HepG2 (cell line): ENCODE results near the gene EPB41L1. TPM values are rescaled to one million over a fixed set of nuclear protein-coding genes. Genes with fewer than 3 reads are reported as not detected.

Experiments
- E2F1 ChIP-seq: sonication (generic); formaldehyde crosslinking; IDR thresholded peaks from 2 replicates; pipeline ENCODE4 v1.5.0; 2020; ENCODE audit warnings: missing genetic modification reagents
- FLYWCH1 ChIP-seq: sonication (generic); formaldehyde crosslinking; IDR thresholded peaks from 2 replicates; pipeline ENCODE4 v1.8.1; 2023; ENCODE audit warnings: mild to moderate bottlenecking, missing genetic modification reagents
- HMG20A ChIP-seq: IDR thresholded peaks from 2 replicates; pipeline ENCODE4 v1.6.1; 2016; ENCODE audit warnings: borderline replicate concordance
- HOXA5 ChIP-seq: sonication (generic); formaldehyde crosslinking; IDR thresholded peaks from 2 replicates; pipeline ENCODE4 v1.4.0; 2020; ENCODE audit warnings: missing genetic modification reagents
- RCOR2 ChIP-seq: IDR thresholded peaks from 2 replicates; pipeline ENCODE4 v1.6.1; 2016; ENCODE audit warnings: missing biosample characterization, missing genetic modification reagents
- RFX5 ChIP-seq: IDR thresholded peaks from 2 replicates; pipeline ENCODE4 v1.6.1; 2011; ENCODE audit warnings: low read depth, low read length, improper control_type of control experiment
- THAP11 ChIP-seq: IDR thresholded peaks from 2 replicates; pipeline ENCODE4 v1.6.1; 2016; ENCODE audit warnings: missing biosample characterization, missing genetic modification reagents
- TRIM22 ChIP-seq: fragments of 450-650 bp; IDR thresholded peaks from 2 replicates; pipeline ENCODE4 v1.6.1; 2017
- WIZ ChIP-seq: sonication (generic); formaldehyde crosslinking; IDR thresholded peaks from 2 replicates; pipeline ENCODE4 v1.5.1; 2020; ENCODE audit warnings: mild to moderate bottlenecking, missing genetic modification reagents
- ZBTB7B ChIP-seq: sonication (generic); formaldehyde crosslinking; IDR thresholded peaks from 2 replicates; pipeline ENCODE4 v1.4.0; 2020; ENCODE audit warnings: missing genetic modification reagents
- ZHX2 ChIP-seq, 2 experiments: sonication (generic) in 1 of 2; formaldehyde crosslinking in 1 of 2; IDR thresholded peaks; 2 replicates each; pipeline versions ENCODE4 v1.6.1 to v1.9.0; 2014 to 2022; ENCODE audit warnings: antibody characterized with exemption in 1 of 2, borderline replicate concordance in 1 of 2, inconsistent platforms in 1 of 2, low read depth in 1 of 2, missing genetic modification reagents in 1 of 2
- ZNF318 ChIP-seq: sonication (generic); formaldehyde crosslinking; IDR thresholded peaks from 2 replicates; pipeline ENCODE4 v1.4.0; 2020; ENCODE audit warnings: mild to moderate bottlenecking, missing genetic modification reagents
- polyA plus RNA-seq, 8 experiments: library from polyadenylated mRNA; depleted of rRNA in 3 of 8; stranded (reverse) in 7 of 8; unstranded in 1 of 8; fragments of >200 nt; fragmentation: Illumina TruSeq in 4 of 8; extraction: Trizol in 4 of 8; gene quantifications; 2 replicates each; pipeline versions ENCODE4 v1.2.1 to v1.2.3, GENCODE V29; 2011 to 2016; ENCODE audit warnings: low read depth in 4 of 8, missing spikeins in 1 of 8, mixed read lengths in 1 of 8; ENCODE audit not compliant: insufficient read depth in 1 of 8
- total RNA-seq, 5 experiments: library from RNA; depleted of rRNA; stranded (reverse); fragments of >200 nt; fragmentation: Illumina TruSeq; extraction: Trizol; gene quantifications; 2 replicates each; pipeline ENCODE4 v1.2.3, GENCODE V29; 2016; ENCODE audit warnings: low read depth in 1 of 5

EPB41L1 gene
- total and polyA plus RNA-seq, 2 of the 13 experiments (the other 11 are each of a cell fraction or from before 2014, with no cell fraction given): 16.7 to 39.0 TPM

GRCh38 chr20:36150847-36151539 is 3.5 kb upstream of the EPB41L1 start (continued):
- peak; percentile 39; the same call in 1 of the 2 replicates for TF ChIP-seq ZHX2 (IDR thresholded peaks at IDR 0.05; ENCODE audit: low read depth)
- no peak; the same call in 1 of the 2 replicates for TF ChIP-seq ZHX2 (CRISPR knock-in tag; IDR thresholded peaks at IDR 0.05; ENCODE audit: borderline replicate concordance)
- no peak for TF ChIP-seq WIZ (CRISPR knock-in tag)
- no peak for TF ChIP-seq ZNF318
- peak; percentile 50; the same call in 1 of the 2 replicates for TF ChIP-seq HOXA5 (CRISPR knock-in tag)
- peak; percentile 84; the same call in 1 of the 2 replicates for TF ChIP-seq RCOR2 (CRISPR knock-in tag)
- no peak for TF ChIP-seq FLYWCH1 (CRISPR knock-in tag)
- peak; percentile 99 for TF ChIP-seq ZBTB7B (CRISPR knock-in tag)
- peak; percentile 78; the same call in 1 of the 2 replicates for TF ChIP-seq HMG20A (CRISPR knock-in tag)
- TF ChIP-seq RFX5: no peak
- TF ChIP-seq E2F1 (CRISPR knock-in tag): 0 out of 2 replicates have a peak, but pooled peaks have one; percentile 46
- TF ChIP-seq TRIM22: no peak
- TF ChIP-seq THAP11 (CRISPR knock-in tag): peak; percentile 75
